HG03575 (cell line): Measurements from ENCODE around the gene CYP3A4.
A peak's percentile ranks its signal among the peaks of the same experiment; 100 is the strongest.
"Not testable (repeated sequence)": the region's sequence is repeated elsewhere in the genome, so short reads cannot be mapped to it uniquely, and the experiment has no call there.

Experiments
- ATAC-seq: cut with Tn5 transposase; IDR thresholded peaks from one replicate; pipeline ENCODE4 v1.9.1; 2021; ENCODE audit not compliant: unreplicated experiment, insufficient number of reproducible peaks, low FRiP score; ENCODE audit errors: extremely low read depth

CYP3A4 gene

DNA sequence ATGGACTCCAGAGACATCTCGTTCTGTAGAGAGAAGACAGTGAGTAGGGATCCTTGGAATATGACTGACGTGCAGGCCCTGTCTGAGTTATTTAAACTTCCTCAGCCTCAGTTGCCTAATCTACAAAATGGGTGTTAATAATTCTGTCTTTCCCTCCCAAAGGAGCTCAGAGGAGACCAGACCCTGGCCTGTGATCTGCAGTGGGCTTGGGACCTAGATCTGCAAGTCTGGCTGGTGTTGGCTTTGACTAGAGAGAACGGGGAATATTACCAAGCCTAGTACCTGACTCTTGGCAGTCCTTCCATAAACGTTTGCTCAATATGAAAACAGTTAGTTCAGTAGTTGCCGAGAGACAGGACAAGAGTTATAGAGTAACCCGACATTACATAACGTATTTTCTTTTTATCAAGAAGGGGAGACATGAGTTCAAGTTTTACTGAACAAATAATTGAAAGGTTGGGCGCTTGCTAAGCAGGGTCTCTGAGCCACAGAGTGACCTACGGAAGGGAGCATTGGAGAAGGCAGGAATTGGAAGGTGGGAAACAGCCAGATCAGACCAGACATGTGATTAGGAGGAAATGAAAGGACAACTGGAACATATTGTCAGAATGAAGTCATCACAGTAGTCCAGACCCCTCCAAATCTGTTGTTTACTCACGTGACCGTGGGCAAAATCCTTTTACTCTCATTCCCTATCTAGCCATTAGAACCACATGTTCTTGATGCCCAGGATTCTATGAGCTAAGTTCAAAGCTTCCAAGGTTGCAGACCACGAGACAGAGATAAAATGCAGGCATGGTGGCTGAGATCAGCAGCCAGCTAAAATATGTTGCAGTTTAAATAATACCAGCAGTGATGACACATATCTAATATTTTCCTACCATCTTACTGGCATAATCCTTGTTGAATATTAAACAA lies 10.9 kb upstream of the CYP3A4 start:
- ATAC-seq, result no peak

DNA sequence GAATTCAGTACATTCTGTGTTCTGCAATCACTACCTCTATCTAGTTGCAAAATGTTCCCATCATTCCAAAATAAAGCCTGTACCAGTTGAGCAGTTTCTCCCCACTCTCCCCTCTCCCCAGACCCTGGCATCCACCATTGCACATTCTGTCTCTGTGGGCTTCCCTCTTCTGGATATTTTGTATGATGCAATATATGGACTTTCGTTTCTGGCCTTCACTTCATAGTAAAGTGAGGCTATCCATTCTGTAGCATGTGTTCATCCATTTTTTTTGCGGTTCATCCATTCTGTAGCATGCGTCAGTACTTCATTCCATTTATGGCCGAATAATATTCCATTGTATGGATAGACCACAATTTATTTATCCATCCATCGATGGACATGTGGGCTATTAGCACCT lies 9.5 kb upstream of the CYP3A4 start:
- ATAC-seq, result no peak

DNA sequence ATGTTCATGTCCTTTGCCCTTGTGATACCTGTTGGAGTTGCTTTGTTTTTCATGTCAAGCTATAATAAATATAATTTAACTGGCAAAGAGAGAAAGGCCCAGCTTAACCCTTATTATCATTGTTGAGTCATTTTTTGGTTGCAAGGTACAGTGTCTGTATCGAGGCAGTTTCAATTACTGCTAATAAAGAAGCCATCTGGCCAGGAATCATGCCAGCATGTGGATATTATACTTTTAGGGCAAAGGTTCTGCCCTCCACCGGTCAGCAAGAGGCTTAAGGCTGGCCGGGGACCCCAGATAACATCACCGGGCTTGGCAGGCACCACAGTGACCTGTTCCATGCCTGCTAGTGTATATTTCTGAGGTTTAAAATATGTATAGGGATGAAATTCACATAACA lies 9.0 kb upstream of the CYP3A4 start:
- no peak for ATAC-seq

DNA sequence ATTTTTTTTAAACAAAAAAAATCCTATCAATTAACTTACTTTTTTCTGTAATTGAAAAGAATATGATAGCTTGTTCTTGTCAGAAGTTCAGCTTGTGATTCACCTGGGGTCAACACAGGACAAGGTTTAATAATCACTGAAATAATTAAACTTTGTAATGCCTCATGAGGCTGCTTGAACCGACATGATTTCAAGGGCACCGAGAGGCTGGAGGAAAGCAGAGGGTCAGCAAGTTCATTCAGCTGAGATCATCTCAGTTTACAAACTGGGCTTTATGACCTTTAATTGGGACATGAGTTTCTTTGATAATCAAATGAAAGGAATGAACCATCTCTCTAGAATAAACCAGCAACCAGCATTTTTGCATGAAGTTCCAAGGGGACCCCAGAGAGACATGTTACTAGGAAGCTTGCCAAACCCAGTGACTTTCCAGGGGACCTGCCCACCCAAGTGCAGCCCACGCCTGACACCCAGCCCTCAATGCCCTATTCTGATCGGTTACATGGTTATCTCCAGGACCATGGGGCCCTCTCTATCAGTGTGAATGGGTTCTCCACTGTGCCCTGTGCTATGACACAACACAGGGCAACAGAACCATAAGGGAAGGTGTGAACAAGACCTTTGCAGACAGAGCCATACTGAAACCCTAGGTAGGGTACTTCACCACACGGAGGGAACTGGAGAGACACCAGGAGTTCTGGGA lies 7.8 kb upstream of the CYP3A4 start:
- ATAC-seq, result no peak

DNA sequence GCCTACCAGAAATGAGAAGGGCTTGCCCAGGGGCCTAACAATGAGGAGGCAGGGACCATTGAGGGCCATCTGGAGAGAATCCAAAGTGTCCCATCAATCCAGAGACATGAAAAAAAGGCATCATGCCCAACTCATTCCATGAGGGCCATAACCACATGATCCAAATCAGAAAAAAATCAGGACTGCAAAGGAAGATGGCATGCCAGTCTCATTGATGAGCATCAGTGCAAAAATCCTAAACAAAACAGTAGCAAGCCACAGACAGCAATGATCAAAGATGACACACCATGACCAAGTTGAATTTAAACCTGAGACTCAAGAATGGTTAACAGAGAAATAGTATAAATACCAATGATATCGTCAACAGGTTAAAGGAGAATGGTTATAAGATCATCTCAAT lies 7.0 kb upstream of the CYP3A4 start:
- no peak for ATAC-seq

DNA sequence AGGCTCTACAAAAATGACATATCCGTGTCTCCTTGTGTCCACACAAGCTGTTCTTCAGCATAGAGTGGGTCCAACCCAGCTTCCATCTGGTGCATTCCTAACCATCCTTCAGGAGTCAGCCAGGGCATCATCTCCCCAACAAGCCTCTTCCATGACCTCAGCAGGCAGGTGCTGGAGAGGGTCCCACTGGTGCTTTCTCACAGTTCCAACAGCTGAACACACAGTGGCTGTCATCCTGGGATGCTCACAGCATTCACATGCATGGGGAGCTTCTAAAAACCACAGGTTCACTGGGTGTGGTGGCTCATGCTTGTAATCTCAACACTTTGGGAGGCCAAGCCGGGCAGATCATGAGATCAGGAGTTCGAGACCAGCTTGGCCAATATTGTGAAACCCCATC lies 6.4 kb upstream of the CYP3A4 start:
- no peak for ATAC-seq

DNA sequence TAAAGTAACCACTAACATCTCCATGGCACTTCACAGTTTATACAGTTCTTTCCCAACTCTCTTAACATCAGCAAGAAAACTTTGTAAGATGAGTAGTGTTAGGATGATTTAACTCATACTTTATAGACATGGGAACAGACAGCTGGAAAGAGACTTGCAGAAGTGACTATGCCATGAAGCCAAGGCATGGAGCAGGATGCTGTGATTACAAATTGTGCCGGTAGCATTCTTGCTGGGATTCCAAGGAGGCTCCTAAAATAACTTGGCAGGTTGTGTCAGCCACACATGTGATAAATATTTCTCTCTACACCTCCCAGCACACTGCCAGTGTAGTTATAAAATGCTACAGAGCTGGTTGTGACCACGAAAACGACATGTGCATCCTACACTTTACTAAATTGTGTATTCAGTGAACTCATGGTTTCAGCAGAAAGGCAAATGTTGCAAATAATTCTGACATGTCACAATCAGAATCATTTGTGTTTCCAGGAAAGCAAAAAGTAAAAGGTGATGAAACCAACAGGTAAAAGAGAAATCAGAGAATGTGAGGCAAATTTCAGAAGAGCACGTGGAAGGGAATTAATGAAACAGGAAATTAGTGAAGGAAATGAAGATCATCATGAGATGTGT lies 5.6 kb upstream of the CYP3A4 start:
- ATAC-seq, result no peak

DNA sequence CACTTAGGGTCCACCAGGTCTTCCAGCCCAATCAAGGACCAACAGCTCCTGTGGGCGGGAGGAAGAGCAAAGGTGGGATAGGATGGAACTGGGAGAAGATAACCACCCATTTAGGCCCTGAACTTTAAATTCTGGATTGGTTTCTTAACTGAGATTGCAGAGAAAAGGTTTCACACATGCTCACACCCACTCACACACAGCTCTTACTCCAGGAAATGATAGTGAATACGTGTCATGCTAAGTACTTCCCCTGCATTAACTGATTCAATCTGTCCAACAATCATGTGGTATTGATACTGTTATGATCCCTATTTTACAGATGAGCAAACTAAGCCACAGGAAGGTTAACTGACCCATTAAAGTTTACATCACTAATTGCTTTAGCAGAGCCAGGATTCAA lies 4.6 kb upstream of the CYP3A4 start:
- ATAC-seq, result no peak

DNA sequence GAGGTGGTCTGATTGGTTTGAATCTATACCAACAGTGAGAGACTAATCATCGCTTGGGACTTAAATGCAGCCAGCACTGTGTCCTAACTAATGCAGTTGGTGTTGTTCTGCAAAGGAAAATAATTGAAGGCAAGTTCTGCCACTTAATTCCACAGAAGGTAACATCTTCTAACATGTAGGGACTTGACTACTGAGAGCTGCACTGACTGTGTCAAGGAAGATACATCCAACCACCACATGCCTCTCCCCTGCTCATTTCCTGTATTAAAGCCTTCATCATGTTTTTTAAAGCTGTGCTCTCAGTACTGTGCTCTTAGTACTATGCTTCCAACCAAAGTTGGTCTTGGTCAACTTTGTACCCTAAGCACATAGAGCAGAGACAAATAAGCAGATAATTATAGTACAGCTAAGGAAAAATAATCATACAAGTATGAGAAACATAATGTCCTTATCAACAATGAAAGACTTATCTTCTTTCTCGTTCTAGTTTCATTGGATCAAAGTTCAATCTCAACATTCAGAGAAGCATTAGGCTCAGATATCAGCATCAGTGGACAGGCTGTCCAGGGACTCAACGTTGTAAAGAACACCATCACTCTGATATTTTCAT lies 2.8 kb upstream of the CYP3A4 start:
- no peak for ATAC-seq

DNA sequence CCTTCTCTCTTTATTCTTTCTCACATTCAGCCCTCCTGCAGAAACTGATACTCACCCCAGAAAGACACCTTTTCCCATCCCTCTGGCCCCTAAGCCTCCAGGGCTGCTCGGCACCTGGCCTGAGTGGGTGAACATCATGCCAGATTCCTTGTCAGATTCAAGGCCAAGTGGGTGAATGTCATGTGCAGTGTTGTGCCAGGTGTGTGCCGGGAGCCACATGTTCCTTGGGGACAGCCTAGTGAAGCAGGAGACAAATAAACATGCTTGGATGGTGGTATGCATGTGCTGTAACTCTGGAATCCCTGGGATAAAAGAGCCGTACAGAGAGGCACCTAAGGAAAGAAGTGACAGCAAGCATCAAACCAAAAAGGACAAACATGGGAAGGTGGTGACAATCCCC lies 1.7 kb upstream of the CYP3A4 start:
- ATAC-seq, result not testable (repeated sequence)

DNA sequence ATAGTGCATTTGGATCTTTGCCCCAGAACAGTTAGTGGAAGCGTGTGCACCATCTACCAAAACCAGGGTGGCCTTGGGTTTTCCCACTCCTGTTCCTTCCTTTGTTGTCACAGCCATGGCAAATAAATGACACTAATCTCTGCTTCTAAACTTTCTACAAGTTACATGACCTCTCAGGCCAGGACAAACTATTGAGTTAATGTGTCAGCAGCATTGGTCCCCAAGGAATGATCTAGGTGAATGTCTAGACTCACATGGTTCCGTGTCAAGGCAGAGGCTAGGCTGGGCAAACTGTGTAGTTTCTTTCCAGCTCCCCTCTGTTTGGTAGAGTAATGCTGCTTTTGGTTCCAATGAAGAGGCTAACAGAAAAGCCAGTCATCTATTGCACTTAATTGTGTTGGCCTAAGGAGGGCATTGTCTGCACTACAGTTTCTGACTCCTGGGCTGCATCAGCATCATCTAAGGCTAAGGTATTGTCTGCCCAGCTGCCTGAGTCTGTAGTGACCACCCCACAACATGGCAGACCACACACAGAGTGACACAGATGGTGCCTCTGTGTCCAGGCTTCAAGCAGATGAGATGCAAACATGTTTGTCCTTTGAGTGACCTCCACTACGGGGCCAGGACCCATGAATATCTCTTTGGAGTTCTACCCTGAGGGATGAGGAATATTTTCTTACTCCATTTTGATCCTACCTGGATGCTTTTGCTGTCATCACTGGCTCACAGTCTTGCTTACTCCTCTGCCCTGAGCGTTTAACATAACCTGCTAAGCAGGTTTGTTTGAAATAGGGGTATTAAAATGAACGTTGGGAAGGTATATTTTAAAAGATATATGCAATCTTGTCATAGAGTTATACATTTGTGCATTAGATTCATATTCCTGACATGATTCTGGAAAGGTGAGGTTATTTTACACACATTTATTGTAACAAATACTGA lies 1.7 kb downstream of the CYP3A4 start:
- ATAC-seq, result no peak

DNA sequence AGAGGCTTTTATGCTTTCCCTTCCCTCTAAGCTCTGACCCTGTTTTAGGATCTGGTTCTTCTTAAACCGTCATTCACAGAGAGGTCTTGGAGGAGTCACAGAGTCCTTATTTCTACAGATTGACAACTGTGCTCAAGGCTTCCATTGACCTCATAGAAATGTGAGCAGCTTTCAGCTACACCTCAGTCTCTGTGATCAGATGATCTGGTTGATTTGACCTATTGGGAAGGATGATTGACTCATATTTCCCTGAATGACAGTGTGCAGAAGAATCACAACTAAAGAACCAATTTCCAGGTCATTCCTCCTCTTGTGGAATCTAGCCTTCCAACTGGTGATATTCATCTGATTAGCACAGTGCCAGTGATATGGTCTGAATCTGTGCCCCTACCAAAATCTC lies 3.4 kb downstream of the CYP3A4 start:
- ATAC-seq, result no peak

DNA sequence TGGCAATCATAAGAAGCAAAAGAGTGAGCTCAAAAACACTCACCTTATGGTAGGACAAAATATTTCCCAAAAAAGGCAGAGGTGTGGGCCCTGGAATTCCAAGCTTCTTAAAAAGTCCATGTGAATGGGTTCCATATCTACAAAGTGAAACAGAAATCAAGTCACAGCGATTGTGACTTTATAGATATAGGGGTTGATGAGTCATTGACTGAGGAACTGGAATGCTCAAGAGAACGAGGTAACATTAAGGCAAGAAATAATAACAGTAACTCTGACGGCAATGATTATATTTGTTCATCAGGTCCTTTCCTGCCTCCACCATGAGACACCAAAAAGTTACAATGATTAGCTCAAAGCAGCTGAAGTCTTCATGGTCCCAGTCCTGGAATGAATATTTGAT lies 4.0 kb downstream of the CYP3A4 start:
- no peak for ATAC-seq

DNA sequence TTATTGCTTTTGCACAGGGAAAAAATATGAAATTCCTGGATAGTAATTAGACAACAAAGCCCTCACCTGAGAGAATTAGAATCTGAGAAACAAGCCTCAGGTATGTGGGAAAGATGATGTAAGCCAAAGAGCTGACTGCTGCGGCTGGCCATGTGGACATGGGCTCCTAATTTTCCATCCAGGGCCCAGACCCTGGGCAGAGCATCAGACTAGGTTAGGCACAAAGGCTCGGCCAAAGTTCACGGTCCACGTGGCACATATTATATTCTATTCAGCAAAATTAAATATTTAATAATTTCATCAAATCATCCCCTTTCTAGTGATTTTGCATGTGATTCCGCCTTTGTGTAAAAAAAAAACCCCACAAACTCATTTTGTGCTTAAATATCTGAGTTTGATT lies 5.1 kb downstream of the CYP3A4 start:
- ATAC-seq, result no peak

DNA sequence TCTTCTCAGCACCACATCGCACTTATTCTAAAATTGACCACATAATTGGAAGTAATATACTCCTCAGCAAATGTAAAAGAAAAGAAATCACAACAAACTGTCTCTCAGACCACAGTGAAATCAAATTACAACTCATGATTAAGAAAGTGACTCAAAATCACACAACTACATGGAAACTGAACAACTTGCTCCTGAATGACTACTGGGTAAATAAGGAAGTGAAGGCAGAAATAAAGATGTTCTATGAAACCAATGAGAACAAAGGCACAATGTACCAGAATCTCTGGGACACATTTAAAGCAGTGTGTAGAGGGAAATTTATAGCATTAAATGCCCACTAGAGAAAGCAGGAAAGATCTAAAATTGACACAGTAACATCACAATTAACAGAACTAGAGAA lies 10.6 kb downstream of the CYP3A4 start:
- not testable (repeated sequence) for ATAC-seq

DNA sequence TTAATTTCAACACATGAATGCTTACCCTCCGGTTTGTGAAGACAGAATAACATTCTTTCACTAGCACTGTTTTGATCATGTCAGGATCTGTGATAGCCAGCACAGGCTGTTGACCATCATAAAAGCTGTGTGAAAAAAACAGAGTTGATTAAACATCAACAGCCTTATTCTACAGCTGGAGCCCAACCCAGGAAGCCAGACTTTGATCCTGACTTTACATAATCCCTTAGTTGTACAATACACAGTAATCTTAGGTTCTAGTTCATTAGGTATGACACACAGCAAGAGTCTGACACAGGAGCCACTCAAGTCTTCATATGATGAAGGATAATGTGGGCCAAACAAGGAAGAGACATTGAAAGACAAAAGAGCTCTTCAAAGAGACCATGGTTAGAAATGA lies 11.4 kb downstream of the CYP3A4 start:
- ATAC-seq, result no peak

DNA sequence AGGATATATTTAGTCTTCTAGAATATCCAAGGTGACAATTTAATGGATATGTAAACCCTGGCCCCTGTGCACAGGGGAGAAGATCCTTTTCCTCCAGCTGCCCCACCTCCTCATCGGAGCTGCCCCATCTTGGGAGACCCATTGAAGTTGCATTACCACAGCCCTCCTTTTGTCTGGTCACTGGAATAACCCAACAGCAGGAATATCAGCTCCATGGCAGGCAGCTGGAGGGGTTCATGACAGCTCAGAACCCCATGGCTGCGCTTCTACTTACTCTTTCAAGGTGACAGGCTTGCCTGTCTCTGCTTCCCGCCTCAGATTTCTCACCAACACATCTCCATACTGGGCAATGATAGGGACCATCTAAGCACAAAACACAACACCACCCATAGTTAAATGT lies 14.5 kb downstream of the CYP3A4 start:
- ATAC-seq, result not testable (repeated sequence)

DNA sequence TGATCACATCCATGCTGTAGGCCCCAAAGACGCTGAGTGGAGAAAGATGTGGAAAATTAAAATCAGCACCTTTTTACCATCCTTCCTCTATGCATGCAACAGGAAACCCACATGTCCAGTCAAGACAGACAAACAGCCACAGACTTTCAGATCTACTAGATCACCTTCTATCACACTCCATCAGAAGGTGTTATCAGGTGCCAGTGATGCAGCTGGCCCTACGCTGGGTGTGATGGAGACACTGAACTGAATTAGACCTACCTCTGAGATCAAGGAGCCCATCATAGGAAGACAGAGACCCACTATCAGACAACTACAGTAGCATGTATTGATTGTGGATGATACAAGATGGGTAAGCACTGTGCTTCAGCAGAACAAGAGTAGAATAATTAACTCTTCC lies 15.5 kb downstream of the CYP3A4 start:
- ATAC-seq, result no peak

DNA sequence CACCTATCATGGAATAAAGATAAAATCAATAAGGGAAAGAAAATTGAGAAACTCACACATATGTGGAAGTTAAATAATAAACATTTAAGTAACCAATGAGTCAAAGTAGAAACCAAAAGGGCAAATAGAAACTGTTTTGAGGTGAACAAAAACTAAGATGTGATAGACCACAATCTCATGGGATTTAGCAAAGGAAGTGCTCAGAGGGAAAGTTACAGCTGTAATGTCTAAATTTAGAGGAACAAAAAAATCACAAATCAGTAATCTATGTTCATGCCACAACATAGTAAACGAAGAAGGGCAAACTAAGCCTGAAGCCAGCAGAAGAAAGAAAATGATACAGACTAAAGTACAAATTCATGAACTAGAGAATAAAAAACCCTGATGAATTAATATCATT lies 16.3 kb downstream of the CYP3A4 start:
- peak; percentile 83 for ATAC-seq
